OCI-LY3 (cell line): Measurements from ENCODE around the gene TRERF1.

Experiments
- EZH2phosphoT487 ChIP-seq: fragments of 200-600 bp; shearing (Covaris generic); IDR thresholded peaks from 2 replicates; pipeline ENCODE4 v1.6.1; 2018; ENCODE audit warnings: antibody characterized with exemption, mixed run types, low read depth
- TF ChIP-seq, protein P1 (sequence below): fragments of 200-600, 300-600 bp; sonication (generic); IDR thresholded peaks from 2 replicates; pipeline ENCODE4 v1.5.1; 2014; ENCODE audit warnings: antibody characterized with exemption, low read length, low read depth

DNA sequence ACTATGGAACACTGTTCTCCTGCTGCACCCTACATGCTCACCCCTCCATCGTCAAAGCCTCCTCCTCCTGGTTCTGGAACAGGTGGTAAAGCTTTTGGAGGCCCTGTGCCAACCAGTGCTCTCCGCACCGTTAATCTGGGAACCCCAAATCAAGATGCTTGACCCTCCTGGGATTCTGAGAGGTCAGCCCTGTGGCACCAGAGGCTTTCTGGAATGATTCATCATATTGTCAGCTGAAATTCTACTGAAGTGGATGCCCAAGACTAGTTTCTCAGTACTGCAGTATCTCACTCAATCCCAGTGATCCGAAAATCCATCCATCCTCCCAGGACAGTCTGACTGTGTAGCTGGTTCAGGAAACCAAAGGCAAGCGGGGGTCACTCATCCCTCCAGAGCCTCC lies 92.7 kb downstream of the TRERF1 start:
- TF ChIP-seq, protein P1, sequence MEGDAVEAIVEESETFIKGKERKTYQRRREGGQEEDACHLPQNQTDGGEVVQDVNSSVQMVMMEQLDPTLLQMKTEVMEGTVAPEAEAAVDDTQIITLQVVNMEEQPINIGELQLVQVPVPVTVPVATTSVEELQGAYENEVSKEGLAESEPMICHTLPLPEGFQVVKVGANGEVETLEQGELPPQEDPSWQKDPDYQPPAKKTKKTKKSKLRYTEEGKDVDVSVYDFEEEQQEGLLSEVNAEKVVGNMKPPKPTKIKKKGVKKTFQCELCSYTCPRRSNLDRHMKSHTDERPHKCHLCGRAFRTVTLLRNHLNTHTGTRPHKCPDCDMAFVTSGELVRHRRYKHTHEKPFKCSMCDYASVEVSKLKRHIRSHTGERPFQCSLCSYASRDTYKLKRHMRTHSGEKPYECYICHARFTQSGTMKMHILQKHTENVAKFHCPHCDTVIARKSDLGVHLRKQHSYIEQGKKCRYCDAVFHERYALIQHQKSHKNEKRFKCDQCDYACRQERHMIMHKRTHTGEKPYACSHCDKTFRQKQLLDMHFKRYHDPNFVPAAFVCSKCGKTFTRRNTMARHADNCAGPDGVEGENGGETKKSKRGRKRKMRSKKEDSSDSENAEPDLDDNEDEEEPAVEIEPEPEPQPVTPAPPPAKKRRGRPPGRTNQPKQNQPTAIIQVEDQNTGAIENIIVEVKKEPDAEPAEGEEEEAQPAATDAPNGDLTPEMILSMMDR = no peak
- TF ChIP-seq EZH2phosphoT487 = no peak
